Ishikawa (cell line): ENCODE data around the gene MUC4.

Experiments used
- CEBPB ChIP-seq: IDR thresholded peaks from 2 replicates; pipeline ENCODE4 v1.6.1; 2012
- CREB1 ChIP-seq: IDR thresholded peaks from 2 replicates; pipeline ENCODE4 v1.6.1; 2012; ENCODE audit warnings: low read depth
- EGR1 ChIP-seq: IDR thresholded peaks from 2 replicates; pipeline ENCODE4 v1.6.1; 2012
- EP300 ChIP-seq: IDR thresholded peaks from 2 replicates; pipeline ENCODE4 v1.6.1; 2012; ENCODE audit warnings: borderline replicate concordance
- FOXM1 ChIP-seq: IDR thresholded peaks from 2 replicates; pipeline ENCODE4 v1.6.1; 2012; ENCODE audit warnings: low read depth, borderline replicate concordance
- NFIC ChIP-seq: IDR thresholded peaks from 2 replicates; pipeline ENCODE4 v1.6.1; 2012
- TAF1 ChIP-seq: IDR thresholded peaks from 2 replicates; pipeline ENCODE4 v1.6.1; 2012; ENCODE audit warnings: low read depth, mild to moderate bottlenecking
- TF ChIP-seq, protein P1 (sequence below): IDR thresholded peaks from 2 replicates; pipeline ENCODE4 v1.6.1; 2012
- TF ChIP-seq, protein P2 (sequence below): IDR thresholded peaks from 2 replicates; pipeline ENCODE4 v1.6.1; 2012; ENCODE audit warnings: low read depth, mild to moderate bottlenecking

DNA sequence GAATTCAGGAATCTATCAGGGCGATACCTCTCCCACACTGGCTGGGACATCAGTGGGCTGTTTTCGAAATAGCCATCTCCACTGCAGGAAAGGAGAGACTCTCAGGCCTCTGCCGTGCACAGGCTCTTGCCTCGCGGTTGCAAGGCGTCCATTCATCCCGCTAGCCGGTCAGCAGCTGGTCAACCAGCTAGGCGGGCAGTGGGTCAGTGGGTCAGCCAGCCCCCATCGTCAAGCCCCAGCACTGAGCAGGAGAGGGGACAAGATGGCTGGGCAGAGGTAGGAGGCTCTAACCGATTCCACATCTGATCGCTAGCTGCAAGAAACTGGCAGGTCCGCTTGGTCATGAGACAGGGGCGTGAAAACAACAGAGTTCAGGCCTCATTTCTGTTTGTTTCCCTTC lies 45.1 kb downstream of the MUC4 start:
- no peak for TF ChIP-seq EGR1
- TF ChIP-seq, protein P1, sequence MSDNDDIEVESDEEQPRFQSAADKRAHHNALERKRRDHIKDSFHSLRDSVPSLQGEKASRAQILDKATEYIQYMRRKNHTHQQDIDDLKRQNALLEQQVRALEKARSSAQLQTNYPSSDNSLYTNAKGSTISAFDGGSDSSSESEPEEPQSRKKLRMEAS = no peak
- TF ChIP-seq EP300 = no peak
- no peak for TF ChIP-seq TAF1
- no peak for TF ChIP-seq NFIC
- no peak for TF ChIP-seq CREB1
- TF ChIP-seq, protein P2, sequence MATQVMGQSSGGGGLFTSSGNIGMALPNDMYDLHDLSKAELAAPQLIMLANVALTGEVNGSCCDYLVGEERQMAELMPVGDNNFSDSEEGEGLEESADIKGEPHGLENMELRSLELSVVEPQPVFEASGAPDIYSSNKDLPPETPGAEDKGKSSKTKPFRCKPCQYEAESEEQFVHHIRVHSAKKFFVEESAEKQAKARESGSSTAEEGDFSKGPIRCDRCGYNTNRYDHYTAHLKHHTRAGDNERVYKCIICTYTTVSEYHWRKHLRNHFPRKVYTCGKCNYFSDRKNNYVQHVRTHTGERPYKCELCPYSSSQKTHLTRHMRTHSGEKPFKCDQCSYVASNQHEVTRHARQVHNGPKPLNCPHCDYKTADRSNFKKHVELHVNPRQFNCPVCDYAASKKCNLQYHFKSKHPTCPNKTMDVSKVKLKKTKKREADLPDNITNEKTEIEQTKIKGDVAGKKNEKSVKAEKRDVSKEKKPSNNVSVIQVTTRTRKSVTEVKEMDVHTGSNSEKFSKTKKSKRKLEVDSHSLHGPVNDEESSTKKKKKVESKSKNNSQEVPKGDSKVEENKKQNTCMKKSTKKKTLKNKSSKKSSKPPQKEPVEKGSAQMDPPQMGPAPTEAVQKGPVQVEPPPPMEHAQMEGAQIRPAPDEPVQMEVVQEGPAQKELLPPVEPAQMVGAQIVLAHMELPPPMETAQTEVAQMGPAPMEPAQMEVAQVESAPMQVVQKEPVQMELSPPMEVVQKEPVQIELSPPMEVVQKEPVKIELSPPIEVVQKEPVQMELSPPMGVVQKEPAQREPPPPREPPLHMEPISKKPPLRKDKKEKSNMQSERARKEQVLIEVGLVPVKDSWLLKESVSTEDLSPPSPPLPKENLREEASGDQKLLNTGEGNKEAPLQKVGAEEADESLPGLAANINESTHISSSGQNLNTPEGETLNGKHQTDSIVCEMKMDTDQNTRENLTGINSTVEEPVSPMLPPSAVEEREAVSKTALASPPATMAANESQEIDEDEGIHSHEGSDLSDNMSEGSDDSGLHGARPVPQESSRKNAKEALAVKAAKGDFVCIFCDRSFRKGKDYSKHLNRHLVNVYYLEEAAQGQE = no peak
- TF ChIP-seq CEBPB = no peak
- no peak for TF ChIP-seq FOXM1
